Superior temporal gyrus (tissue), 1 donor: ENCODE results near the gene STK17B.
"Not testable (repeated sequence)": the region's sequence is repeated elsewhere in the genome, so short reads cannot be mapped to it uniquely, and the experiment has no call there.

Experiments used
- DNase-seq: peaks from one replicate; pipeline ENCODE4 v3.0.0-alpha.2; 2016; ENCODE audit errors: extremely low spot score

Gene STK17B

DNA sequence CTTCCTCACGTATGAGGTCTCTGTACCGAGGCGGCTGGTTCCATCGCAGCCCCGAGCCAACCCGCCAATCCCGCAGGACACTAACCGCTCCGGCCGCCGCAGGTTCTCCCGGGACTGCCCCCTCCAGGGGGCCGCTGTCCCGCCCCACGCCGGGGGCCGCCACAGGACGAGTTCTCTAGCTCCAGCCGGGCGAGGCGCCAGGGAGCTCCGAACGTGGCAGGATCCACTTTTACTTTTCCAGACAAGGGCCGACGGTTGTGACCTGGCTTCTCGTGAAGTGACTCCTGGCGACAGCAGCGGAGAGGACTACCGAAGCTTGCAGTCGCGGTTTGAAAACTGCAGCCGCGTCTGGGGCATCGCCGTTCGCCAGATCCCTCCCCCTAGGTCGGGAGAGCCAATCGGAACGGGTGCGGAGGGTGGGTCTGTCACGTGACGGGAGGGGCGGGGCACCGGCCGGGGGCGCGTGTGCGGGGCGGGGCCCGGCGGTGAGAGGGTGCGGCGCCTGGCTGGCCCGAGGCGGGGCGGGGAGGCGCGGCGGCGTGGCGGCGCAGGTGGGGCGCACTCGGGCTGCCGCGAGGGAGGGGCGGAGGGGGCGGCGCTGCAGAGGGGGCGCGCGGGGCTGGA, at the start of gene STK17B:
Gene STK17B, minus strand, starts transcription at position 331 of the 624 bp plus-strand sequence. CDS start 8,195 bp downstream, outside the sequence.
- DNase-seq, result peak; percentile 77

DNA sequence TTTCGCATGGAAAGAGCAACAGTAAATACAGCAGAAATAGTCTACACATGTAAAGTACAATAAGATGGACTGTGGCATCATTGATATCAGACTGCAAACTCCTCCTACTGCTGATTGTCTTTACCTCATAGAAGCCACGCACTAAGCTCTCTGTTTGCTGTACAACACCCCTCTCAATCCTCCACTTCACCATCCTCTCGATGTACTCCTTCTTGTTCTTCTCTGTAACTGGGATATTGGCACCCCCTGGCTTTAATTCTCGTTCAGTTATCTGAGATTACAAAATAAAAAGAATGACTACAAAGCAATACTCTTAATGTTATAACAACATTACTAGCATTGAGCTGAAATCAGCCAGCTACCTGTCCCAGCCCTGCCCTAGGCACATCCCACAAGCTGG, 49.3 kb upstream of the STK17B start:
- no peak for DNase-seq

DNA sequence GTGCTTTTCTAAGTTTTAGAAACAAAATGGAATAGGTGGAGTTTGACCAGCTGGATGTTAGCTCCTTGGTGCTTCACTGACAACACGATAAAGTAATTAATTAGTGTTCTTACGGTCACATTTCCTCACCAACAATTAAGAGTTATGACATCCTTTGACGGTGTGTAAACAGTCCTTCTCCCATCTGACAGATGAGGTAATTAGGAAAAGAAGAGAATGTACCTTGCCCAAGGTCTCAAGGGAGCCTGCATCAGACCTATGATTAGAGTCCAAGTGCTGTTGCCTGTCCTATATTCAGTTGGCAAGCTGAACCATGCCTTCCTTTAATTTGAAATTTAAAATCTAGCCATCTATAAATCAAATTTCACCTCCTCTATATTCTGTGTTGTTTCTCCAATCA, 48.3 kb upstream of the STK17B start:
- no peak for DNase-seq

DNA sequence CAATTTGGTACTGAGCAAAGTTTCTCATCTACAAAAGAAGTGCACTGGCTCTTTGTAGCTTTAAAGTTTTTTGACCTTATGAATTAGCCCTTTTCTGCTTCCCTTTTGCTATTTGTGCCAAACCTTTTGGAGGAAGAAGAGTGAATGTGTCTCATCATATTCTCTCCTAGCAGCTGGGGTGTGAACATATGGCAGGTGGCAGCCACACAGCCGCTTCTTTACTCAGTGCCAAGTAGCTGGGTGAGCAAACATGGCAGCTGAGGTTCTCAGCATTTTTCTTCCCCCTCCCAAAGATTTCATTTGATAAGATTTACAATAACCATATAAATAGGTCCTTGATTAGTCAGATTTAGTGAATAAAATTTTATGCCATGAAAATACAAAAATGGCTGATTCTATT, 46.7 kb upstream of the STK17B start:
- DNase-seq, result no peak

DNA sequence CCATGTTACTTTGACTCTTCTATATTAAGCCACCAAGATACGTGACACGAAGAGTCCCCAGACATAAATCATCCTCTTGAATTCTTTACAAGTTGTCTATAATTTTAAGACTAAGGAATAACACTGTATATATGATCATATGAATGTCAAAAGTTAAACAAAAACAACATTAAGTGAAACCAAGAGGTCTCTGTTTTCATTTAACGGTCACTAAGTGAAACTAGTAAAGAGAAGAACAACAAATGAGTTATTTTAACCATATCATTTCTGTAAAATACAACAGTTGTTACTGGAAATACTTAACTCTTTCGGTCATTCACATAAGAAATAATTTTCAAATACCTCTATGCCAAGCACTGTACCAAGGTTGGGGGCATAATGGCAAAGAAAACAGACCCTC, 45.7 kb upstream of the STK17B start:
- no peak for DNase-seq

DNA sequence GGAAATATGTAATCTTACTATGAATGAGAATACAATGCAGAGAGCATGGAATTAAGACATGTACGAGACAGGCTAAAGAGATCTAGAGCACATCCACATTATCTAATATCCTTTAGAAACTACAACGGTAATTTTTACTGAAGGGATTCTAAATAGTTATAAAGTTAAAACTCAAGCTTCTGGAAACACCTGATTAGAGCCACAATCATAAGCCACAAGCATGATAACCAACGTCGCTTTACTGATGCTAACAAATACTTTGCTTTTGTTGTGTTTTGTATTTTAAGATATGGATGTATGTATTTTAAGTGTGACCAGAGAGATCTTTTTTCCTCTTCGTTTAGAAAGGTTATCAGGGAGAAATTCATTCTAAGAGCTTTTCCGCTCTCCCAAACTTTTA, 44.0 kb upstream of the STK17B start:
- no peak for DNase-seq

DNA sequence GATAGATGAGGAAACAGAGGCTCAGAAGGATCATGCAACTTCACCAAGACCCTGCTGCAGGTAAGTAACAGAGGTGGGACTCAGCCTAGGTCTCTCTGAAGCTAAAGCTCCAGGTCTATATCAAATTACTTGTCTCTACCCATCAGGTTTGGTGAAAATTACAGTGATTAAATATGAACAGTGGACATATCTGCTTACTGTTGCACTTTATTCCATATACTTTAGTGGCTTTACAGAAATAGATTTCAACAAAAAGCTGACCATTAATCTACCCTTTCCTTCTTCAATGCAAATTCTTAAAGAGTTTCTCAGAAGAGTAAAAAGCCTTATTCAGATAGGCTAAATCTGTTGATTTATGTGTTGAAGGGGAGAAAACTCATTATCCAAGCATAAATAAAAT, 42.8 kb upstream of the STK17B start:
- DNase-seq, result no peak

DNA sequence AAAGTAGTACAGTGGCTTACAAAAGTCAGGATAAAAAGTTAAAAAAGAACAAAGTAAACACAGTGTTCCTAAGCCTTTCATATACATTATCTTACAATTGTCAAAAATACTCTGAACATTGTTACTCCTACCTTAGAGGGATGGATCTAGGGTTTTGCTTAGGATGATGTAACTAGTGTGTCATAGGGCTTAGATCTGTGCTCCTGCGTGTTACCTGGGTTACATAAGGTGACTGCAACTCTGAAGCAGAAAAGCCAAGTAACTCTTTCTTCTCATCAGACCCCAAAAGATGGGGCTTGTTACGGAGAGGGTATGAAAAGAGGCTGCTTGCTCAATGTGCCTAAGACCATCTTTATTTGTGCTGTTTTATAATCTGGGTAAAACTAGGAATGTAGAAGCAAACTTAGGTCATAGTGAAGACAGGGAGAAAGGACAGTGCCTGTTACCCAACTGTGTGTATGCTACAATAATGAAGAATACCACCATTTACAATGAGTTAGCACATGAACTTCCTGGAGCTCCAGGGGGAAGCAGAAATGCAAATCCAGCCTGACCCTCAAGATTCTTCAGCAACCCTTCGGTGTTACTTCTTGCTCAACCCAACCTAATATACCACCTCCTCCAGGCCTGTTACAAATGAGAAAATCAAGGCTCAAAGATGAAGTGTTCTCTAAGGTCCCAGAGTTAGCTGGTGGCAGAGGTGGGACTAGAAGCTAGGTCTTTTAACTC, 42.0 kb upstream of the STK17B start:
- no peak for DNase-seq

DNA sequence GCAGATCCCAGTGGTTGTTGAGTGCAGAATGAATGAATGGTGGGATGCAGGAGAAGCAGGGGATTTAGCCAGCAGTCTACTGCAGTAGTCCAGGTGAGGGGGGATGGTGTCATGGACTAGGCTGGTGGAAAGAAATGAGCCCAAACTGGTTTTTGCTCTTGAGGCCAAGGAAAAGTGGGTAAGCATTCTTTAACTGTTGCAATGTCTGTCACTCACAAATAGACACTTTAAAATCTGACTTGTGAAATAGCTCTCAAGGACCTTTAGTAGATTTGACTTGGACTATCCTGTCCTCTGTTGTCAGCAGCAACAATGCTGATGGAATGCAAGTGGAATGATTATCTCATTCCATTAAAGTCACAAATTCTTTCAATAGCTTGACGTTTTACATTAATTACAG, 37.5 kb upstream of the STK17B start:
- DNase-seq, result no peak

DNA sequence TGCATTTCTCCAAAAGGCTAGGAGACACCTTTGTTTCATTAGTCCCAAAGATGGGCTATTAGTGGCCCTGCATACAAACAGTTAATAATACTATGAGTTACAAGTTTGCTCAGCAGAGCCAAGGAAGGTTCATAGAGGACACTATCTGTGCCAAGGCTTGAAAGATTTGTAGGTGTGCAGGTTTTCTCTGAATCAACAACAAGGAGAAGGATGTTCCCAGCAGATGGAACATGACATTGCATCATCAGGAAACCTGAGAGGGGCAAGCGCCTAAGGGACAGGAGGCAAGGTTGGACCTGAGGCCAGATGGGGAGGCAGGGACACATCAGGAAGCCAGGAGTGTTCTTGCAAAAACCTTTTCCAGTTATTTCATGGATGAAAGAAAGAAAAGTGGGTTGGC, 35.4 kb upstream of the STK17B start:
- no peak for DNase-seq

DNA sequence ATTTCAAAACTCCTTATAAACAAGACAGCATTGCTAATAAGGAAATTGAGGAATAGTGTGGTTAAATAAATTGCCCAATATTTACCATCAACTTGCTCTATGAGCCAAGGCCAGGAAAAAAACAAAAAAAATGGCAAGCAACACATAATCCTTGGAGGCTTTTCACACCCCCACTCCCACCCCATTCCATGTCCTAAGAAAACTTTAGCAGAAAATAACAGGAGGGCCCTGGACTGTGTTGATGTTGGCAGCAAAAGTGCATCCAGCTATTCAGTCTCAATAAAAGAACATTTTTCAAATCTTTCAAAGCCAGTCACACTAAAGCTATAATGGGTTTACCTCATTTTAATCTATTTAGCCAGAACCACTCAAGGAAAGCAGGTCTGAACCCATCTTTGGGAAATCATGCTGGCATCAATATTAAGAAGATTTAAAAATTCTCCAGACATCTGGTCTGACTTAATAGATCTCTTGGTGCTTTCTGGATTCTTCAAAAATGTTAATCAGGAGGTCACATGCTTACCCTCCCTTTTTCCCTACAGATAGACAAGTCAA, 34.6 kb upstream of the STK17B start:
- no peak for DNase-seq

DNA sequence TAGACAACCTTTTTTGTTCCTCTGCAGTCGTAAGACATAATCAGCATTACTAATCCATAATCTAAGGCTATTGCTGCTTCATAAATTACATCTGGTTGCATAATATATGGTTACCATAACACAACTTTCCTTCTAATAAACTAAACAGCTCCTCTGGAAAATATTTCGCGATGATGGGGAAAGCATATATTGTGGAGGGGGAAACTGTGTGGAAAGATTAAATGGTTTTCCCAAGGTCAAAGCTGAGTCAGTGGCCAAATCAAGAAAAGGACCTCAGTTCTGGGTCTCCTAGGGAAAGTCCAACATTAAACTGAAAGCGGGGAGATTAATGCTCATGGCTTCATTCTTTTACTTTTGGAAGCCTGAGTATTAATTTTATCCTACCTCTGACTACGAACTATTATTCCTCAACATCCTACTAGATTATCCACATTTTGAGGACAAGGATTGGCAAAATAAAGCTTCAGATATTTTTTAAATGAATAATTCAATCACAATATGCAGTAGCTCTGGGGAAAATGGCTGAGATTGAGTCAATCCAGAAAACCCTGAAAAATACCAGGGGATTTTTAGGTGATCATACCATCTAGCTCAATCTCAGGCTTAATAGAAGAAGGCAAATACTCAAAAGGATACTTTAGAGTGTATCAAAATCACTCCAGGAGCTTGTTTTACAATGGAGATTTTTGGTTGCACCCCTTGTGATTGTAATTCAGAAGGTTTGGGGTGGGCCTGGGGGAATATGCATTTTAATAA, 33.8 kb upstream of the STK17B start:
- DNase-seq, result no peak

DNA sequence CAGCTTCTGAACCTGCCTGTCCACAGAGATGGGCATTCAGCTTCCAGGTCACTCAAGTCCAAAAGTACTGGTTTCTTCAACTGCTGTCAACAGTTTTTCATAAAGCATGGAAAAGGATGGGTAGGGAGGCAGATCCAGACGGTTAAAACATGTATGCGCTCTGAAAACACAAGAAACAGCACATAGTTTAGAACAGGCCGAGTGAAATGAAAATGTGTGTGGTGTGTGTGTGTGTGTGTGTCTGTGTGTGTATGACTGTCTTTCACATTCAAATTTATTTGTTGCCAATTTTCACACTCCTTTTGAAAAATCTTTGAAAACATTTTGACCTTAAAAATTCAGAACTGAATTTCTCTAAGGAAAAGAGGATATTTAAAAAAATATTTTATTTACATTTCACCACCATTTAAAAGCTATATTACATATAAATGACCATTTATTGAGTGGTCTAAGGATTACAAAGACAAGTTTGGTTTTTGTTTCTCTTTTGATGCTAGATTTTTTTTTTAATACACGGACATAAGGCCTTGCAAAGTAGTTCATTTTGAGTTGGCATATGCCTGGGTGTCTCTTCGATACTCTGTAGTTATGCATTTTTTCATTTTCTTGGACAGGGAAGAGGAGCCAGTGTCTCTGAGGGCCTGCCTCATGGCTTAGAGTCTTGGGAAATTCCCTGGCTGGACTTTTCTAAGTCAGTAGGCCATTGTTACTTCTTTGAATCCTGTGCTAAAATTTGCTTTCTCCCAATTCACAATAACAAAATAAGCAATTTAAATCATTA, 30.0 kb upstream of the STK17B start:
- no peak for DNase-seq

DNA sequence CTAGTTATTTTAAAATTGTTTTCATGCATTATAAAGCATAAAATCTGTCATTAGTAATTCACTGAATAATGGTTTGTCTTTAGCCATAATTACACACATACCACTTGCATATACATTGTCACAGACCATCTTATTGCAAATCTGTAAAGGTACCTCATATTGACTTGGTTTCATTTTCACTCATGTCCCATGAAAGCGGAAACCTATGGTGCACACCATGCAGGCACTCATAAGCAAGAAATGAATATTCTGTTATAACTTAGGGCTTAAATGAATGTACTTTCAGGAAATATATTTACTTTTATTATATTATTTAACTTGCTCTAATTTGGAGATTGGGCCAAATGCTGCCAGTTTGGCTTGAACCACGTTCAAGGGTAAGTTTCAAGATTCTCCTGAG, 29.2 kb upstream of the STK17B start:
- DNase-seq, result no peak

DNA sequence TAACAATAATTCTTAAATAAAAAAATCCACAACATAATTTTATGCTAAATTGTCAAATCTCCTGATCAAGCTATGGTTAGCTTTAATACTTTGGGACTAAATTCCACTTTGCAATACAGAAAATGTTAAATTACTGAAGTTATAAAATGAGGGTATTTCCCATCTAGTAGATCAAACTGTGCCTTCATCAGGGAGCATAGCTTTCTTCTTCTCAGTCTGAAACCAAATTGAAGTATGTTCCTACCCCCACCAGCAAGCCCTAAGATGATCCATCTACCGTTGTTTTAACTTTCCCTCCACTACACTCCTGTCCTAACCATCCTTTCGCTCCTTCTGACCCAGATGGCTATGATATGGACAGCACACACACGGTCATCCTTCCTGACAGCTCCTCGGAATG, 24.4 kb upstream of the STK17B start:
- DNase-seq, result no peak

DNA sequence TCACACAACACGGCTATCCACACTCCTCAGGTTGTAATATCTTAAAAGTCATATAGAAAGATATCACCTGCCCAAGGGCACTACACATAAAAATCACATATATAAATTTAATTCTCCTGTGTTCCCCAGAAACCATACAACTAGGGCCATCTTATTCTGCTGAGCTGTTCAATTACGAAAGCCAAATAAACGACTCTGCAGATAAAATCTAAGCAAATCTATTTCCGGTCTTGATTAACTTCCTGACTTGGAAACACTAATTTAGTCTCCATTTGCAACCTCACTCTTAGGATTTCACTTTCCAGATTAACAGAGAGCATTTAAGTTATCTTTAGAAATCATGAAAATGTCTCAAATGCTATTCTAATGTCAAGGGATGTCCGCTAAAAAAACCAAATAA, 23.9 kb upstream of the STK17B start:
- DNase-seq, result no peak

DNA sequence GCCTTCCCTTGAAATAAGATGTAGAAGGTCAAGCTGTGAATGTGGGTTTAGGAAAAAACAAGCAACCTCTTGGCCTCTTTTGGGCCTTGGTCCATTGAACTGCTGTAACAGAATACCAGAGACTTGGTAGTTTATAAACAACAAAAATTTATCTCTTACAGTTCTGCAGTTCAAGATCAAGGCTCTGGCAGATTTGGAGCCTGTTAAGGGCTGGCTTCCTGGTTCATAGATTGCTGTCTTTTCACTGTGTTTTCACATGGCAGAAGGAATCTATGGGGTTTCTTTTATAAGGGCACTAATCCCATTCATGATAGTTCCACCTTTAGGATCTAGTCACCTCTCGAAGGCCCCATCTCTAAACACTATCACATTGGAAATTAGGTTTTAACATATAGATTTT, 20.2 kb upstream of the STK17B start:
- no peak for DNase-seq

DNA sequence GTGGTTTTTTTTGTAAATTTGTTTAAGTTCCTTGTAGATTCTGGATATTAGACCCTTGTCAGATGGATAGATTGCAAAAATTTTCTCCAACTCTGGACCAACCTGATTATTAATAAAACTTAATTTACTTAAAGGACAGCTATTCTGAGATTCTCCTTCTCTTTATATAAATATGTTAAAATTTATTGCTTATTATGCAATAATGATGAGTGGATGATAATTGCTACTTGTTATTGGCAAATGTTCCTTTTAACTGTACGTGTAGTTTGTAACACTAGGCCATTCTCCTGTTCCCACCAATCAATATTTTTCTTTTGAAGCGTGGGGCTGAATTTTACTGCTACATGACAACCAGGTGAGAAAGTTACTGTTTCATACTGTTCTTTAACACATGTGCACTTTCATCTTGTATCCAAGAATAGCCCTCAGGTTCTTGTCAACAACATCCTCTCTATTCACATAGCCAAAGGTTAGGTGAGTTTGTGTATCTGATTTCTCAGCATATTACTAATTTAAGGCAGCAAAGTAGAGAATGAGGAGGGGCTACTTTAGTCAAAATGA, 16.6 kb upstream of the STK17B start:
- DNase-seq, result no peak

DNA sequence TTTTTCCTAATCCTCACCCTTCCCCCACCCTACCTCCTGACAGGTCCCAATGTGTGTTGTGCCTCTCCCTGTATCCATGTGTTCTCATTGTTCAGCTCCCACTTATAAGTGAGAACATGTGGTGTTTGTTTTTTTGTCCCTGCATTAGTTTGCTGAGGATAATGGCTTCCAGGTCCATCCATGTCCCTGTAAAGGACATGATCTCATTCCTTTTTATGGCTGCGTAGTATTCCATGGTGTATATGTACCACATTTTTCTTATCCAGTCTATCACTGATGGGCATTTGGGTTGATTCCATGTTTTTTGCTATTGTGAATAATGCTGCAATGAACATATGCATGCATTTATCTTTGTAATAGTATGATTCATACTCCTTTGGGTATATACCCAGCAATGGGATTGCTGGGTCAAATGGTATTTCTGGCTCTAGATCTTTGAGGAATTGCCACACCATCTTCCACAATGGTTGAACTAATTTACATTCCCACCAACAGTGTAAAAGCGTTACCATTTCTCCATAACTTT, 15.9 kb upstream of the STK17B start:
- not testable (repeated sequence) for DNase-seq

DNA sequence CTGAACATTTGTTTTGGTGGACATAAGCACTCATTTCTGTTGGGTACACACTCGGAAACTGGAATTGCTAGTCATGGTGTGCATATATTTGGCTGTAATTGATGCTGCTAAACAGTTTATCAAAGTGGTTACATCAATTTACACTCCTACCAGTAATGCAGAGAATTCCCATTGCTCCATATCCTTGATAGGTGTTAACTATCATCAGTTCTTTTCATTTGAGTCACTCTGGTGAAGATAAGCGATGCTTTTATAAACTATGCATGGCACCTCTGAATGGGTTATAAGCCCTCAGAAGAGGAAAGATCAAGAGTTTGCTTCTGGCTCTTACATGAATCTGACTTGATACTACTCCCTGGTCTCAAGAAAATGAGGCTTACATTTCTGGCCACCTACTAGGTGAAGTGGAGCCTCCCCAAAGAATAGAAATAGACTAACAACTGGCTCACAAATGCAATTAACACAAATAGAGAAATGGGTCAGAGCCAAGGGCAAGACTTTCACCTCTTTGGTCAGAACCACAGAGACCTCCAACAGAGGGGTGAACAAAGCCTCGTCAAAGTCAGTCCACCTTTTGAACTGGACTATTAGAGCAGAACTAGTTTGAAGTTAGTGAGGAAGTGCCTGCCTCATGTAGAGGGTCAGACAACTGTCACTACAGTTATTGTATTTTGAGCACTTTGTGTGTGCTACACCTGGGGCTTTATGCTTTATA, 15.0 kb upstream of the STK17B start:
- no peak for DNase-seq

DNA sequence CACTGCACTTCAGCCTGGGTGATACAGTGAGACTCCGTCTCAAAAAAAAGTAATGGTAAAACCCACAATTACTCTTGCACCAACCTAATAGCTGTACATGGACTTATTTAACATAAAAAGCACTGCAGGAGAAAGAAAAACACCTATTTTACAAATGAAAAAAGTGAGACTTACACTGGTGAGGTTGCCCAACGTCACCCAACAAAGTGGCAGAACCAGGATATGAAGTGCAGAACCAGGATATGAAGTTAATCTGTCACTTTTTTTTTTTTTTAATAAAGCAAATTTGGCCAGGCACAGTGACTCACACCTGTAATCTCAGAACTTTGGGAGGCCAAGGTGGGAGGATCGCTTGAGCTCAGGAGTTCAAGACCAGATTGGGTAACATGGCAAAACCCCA, 13.5 kb upstream of the STK17B start:
- DNase-seq, result no peak
